ENCODE results near the gene MASP1. TPM values are rescaled to one million over a fixed set of nuclear protein-coding genes. Genes with fewer than 3 reads are reported as not detected.

MASP1 gene
- total and polyA plus RNA-seq, 2 donors (not counting 1 experiment from before 2014, with no cell fraction given): 145 to 328 TPM

DNA sequence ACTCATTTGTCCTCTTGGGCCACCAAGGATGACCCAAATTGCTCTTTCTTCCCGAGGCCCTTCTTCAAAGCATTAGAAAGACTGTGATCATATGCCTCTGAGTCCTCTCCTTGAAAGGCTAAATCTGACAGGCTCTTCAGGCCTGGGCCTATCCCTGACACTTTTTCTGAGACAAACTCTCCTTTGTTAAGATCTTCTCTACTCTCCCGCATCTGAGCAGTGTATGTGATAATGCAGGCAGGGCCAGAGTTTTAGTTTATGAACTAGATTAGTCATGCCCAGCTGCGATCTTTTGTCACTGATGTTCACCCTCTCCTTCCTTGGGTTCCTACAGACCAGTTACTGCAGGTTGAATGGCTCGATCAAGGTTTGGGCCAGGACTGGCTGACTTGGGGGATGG lies 39.2 kb downstream of the MASP1 start:
- Histone ChIP-seq H3K4me3 (replicated peaks in 1 of 4; ENCODE audit: control extremely low read depth in 1 of 4, insufficient read depth in 1 of 4, low read depth in 3 of 4, low read length in 4 of 4) (no peak overlapping the region), H2AFZ (ENCODE audit: low read length) (no peak overlapping the region), H3K79me2 (ENCODE audit: control insufficient read depth, insufficient read depth, low read length) (no peaks in the 10 kb centered on the region), H3K36me3 (ENCODE audit: control insufficient read depth, insufficient read depth, low read length) (peaks cover 5% of the 10 kb centered on the region), H3K9ac (ENCODE audit: insufficient read depth, low read length) (no peak overlapping the region), H3K27ac (ENCODE audit: insufficient read depth, low read length) (no peak overlapping the region), H3K4me1 (ENCODE audit: control insufficient read depth, extremely low read depth, insufficient read depth, low read length) (no peaks in the 10 kb centered on the region), H3K27me3 (ENCODE audit: control insufficient read depth, insufficient read depth, low read length) (no peaks in the 10 kb centered on the region), H4K20me1 (ENCODE audit: control insufficient read depth, extremely low read depth, insufficient read depth, low read length) (no peaks in the 10 kb centered on the region), H3K9me3 (ENCODE audit: control insufficient read depth, insufficient read depth, low read depth, low read length) (no peaks in the 10 kb centered on the region), H3K4me2 (ENCODE audit: extremely low read depth, insufficient read depth, low read length) (no peak overlapping the region)
- DNase-seq (ENCODE audit: low read depth in 2 of 2): no peak
- TF ChIP-seq, protein P1, sequence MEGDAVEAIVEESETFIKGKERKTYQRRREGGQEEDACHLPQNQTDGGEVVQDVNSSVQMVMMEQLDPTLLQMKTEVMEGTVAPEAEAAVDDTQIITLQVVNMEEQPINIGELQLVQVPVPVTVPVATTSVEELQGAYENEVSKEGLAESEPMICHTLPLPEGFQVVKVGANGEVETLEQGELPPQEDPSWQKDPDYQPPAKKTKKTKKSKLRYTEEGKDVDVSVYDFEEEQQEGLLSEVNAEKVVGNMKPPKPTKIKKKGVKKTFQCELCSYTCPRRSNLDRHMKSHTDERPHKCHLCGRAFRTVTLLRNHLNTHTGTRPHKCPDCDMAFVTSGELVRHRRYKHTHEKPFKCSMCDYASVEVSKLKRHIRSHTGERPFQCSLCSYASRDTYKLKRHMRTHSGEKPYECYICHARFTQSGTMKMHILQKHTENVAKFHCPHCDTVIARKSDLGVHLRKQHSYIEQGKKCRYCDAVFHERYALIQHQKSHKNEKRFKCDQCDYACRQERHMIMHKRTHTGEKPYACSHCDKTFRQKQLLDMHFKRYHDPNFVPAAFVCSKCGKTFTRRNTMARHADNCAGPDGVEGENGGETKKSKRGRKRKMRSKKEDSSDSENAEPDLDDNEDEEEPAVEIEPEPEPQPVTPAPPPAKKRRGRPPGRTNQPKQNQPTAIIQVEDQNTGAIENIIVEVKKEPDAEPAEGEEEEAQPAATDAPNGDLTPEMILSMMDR (conservative IDR thresholded peaks at IDR 0.05 in 1 of 2, IDR thresholded peaks at IDR 0.05 in 1 of 2; ENCODE audit: low read depth in 1 of 2, low read length in 2 of 2): no peak
- no peak for TF ChIP-seq EZH2 (IDR thresholded peaks at IDR 0.05; ENCODE audit: low read length, missing control alignments)

DNA sequence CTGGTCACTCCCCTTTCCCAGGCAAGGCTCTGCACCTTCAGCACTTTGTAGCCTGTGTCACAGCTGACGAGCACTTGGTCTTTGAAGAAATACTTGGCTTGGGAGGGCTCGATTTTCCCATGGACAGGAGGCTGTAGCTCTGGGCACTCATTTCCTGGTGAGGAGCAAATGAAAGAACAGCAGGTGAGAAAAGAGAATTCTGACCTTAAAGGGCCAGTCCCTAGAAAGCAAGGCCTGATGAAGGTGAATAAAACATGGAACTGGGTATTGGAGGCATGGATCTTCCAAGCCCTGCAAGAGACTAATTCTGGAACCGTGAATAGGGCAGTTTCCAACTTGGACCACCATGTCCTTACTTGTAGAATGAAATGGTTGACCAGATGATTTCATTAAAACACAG lies 39.9 kb downstream of the MASP1 start:
- Histone ChIP-seq H3K27ac (ENCODE audit: insufficient read depth, low read length) (no peak overlapping the region), H3K9me3 (ENCODE audit: control insufficient read depth, insufficient read depth, low read depth, low read length) (no peaks in the 10 kb centered on the region)

DNA sequence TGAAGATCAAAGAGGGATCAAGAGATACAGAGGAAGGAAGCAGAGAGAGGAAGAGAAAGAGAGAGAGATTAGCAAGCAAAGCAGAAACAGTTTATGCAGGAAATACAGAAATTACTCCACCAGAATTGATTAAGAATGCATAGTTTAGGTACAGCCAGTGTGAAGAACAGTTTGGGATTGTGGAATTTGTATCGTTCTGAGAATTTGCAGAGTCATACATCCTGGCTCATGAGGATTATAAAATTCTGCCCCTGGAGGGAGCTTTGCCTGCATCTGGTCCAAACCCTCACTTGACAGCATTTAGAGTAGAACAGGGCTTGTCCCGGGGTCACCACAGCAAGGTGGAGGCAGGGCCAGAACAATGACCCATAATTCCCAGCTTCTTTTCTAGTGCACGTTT lies 44.1 kb downstream of the MASP1 start:
- no peak for DNase-seq (ENCODE audit: low read depth in 2 of 2)
- Histone ChIP-seq H3K4me3 (replicated peaks in 1 of 4; ENCODE audit: control extremely low read depth in 1 of 4, insufficient read depth in 1 of 4, low read depth in 3 of 4, low read length in 4 of 4) (no peak overlapping the region), H3K36me3 (ENCODE audit: control insufficient read depth, insufficient read depth, low read length) (peaks cover 2% of the 10 kb centered on the region), H3K27me3 (ENCODE audit: control insufficient read depth, insufficient read depth, low read length) (no peaks in the 10 kb centered on the region), H2AFZ (ENCODE audit: low read length) (no peak overlapping the region), H3K27ac (ENCODE audit: insufficient read depth, low read length) (no peak overlapping the region), H3K4me2 (ENCODE audit: extremely low read depth, insufficient read depth, low read length) (no peak overlapping the region), H3K9me3 (ENCODE audit: control insufficient read depth, insufficient read depth, low read depth, low read length) (no peaks in the 10 kb centered on the region), H4K20me1 (ENCODE audit: control insufficient read depth, extremely low read depth, insufficient read depth, low read length) (no peaks in the 10 kb centered on the region), H3K79me2 (ENCODE audit: control insufficient read depth, insufficient read depth, low read length) (no peaks in the 10 kb centered on the region), H3K9ac (ENCODE audit: insufficient read depth, low read length) (no peak overlapping the region), H3K4me1 (ENCODE audit: control insufficient read depth, extremely low read depth, insufficient read depth, low read length) (no peaks in the 10 kb centered on the region)
- no peak for TF ChIP-seq EZH2 (IDR thresholded peaks at IDR 0.05; ENCODE audit: low read length, missing control alignments)
- TF ChIP-seq, protein P1 (conservative IDR thresholded peaks at IDR 0.05 in 1 of 2, IDR thresholded peaks at IDR 0.05 in 1 of 2; ENCODE audit: low read depth in 1 of 2, low read length in 2 of 2): no peak

More for the DNA sequence above, 39.9 kb downstream of the MASP1 start:
- Histone ChIP-seq H3K79me2 (ENCODE audit: control insufficient read depth, insufficient read depth, low read length) (no peaks in the 10 kb centered on the region), H4K20me1 (ENCODE audit: control insufficient read depth, extremely low read depth, insufficient read depth, low read length) (no peaks in the 10 kb centered on the region), H3K4me2 (ENCODE audit: extremely low read depth, insufficient read depth, low read length) (no peak overlapping the region), H3K4me3 (replicated peaks in 1 of 4; ENCODE audit: control extremely low read depth in 1 of 4, insufficient read depth in 1 of 4, low read depth in 3 of 4, low read length in 4 of 4) (no peak overlapping the region), H3K4me1 (ENCODE audit: control insufficient read depth, extremely low read depth, insufficient read depth, low read length) (no peaks in the 10 kb centered on the region), H2AFZ (ENCODE audit: low read length) (no peak overlapping the region), H3K9ac (ENCODE audit: insufficient read depth, low read length) (no peak overlapping the region), H3K27me3 (ENCODE audit: control insufficient read depth, insufficient read depth, low read length) (no peaks in the 10 kb centered on the region), H3K36me3 (ENCODE audit: control insufficient read depth, insufficient read depth, low read length) (peaks cover 3% of the 10 kb centered on the region)
- TF ChIP-seq, protein P1 (conservative IDR thresholded peaks at IDR 0.05 in 1 of 2, IDR thresholded peaks at IDR 0.05 in 1 of 2; ENCODE audit: low read depth in 1 of 2, low read length in 2 of 2): no peak
- no peak for TF ChIP-seq EZH2 (IDR thresholded peaks at IDR 0.05; ENCODE audit: low read length, missing control alignments)
- DNase-seq (ENCODE audit: low read depth in 2 of 2): no peak

Measured in fibroblast of lung (primary cell).